GM12892 (cell line): Measurements from ENCODE around the gene SLC4A2.
A peak's percentile ranks its signal among the peaks of the same experiment; 100 is the strongest.

ENCODE experiments used
- DNase-seq: peaks from one replicate; pipeline ENCODE4 v3.0.0; 2011; ENCODE audit not compliant: insufficient read length
- FAIRE-seq: peaks from 2 replicates; lab custom pipeline; 2011; peaks lifted over from hg19 to GRCh38; lab: Jason Lieb, UNC
- POLR2A ChIP-seq: IDR thresholded peaks from 2 replicates; pipeline ENCODE4 v1.6.1; 2011; ENCODE audit warnings: low read depth, low read length, control low read depth
- POLR2AphosphoS5 ChIP-seq: IDR thresholded peaks from 2 replicates; pipeline ENCODE4 v1.6.1; 2011; ENCODE audit warnings: low read depth, low read length, control low read depth
- TAF1 ChIP-seq: IDR thresholded peaks from 2 replicates; pipeline ENCODE4 v1.6.1; 2011; ENCODE audit warnings: low read depth, mild to moderate bottlenecking, control low read depth, low read length, borderline replicate concordance

The SLC4A2 gene

GRCh38 chr7:151048911-151049463 is 10.4 kb upstream of the SLC4A2 start:
- DNase-seq, result no peak
- no peak for FAIRE-seq
- no peak for TF ChIP-seq TAF1
- no peak for TF ChIP-seq POLR2A
- no peak for TF ChIP-seq POLR2AphosphoS5

DNA sequence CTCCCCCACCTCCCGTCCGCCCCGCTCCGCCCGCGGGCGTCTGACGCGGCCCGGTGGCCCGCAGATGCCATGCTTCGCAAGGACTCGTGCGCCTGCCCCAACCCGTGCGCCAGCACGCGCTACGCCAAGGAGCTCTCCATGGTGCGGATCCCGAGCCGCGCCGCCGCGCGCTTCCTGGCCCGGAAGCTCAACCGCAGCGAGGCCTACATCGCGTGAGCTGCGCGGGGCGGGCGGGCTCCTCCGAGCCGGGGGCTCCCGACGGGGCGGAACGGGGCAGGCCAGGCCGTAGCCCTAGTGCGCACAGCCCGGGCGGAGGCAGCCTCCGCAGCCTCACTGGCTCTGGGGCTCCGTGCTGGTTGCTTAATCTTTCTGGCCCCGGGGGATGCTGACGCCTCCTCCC is 8.3 kb upstream of the SLC4A2 start:
- DNase-seq (no peak), FAIRE-seq (no peak)
- no peak for TF ChIP-seq TAF1
- TF ChIP-seq POLR2A, result no peak
- no peak for TF ChIP-seq POLR2AphosphoS5

- FAIRE-seq, result no peak
- TF ChIP-seq POLR2AphosphoS5 (no peak), POLR2A (no peak), TAF1 (no peak)
- no peak for DNase-seq
Measured at GRCh38 chr7:151053096-151053495, 6.3 kb upstream of the SLC4A2 start.

- DNase-seq (no peak), FAIRE-seq (no peak)
- TF ChIP-seq POLR2AphosphoS5, result no peak
- no peak for TF ChIP-seq TAF1
- TF ChIP-seq POLR2A, result no peak
Measured at GRCh38 chr7:151053751-151054150, 5.6 kb upstream of the SLC4A2 start.

DNA sequence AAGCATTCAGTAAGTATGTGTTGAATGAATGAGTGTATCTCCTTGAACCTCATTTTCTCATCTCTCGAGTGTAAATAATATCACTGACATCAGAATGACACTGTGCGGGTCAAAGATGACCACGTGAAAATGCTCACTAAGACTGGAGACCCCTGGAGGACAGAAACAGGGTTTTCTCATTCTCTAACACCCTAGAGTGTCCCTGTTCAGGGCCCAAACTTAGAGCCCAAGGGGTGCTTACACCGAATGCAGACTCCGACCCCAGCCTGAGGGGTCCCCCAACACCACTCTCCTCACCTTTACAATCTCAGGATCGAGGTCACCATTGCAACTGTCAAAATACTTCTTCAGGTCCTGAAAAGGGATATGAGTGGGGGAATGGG is 3.1 kb upstream of the SLC4A2 start:
- FAIRE-seq, result no peak
- no peak for DNase-seq
- TF ChIP-seq TAF1 (no peak), POLR2A (no peak)

DNA sequence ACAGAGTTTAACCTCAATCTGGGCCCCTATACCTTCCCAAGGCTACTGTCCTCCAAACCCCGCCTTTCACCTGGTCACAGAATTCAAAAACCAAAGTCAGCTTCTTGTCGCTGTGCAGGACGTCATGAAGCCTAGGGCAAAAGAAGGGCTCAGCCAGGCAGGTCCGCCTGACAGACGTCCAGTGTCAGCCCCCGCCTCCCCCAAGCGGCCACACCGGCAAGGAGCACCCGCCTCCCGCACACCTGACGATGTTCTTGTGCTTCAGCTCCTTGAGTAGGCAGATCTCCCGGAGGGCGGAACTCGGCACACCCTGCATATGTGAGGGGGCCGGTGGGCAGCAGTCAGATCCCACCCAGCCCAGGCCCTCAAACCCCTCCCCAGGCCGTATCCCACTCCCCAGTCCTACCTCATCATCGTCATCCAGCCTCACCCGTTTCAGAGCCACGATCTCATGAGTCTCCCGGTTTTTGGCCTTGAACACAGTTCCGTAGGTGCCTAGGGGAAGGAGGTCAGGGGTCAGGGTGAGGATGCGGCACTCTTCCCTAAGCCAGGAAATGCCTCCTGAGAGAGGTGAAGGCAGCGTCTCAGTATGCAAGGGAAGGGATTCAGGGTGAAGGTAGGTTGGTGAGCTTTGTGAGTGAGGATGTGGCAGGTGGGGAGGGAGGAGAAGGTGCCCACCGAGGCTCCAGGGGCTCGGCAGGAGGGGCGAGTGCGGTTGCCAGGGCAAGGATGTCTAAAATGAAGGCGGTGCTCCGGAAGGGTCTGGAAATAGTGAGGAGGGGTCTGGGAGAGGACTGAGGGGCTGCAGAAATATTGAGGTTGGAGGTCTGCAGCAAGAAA is 2.5 kb upstream of the SLC4A2 start:
- TF ChIP-seq TAF1, result no peak
- no peak for TF ChIP-seq POLR2A
- TF ChIP-seq POLR2AphosphoS5, result no peak
- FAIRE-seq (no peak), DNase-seq (no peak)

GRCh38 chr7:151057506-151057988 is 1.8 kb upstream of the SLC4A2 start, which contains the start of gene CDK5:
TSS of gene CDK5 (minus strand) at chr7:151057897. CDS start at chr7:151057848, 49 bp downstream.
- no peak for DNase-seq
- FAIRE-seq, result no peak
- TF ChIP-seq POLR2A, result no peak
- no peak for TF ChIP-seq POLR2AphosphoS5
- TF ChIP-seq TAF1, result no peak

GRCh38 chr7:151057989-151058780 is 1.2 kb upstream of the SLC4A2 start:
- DNase-seq, result peak; percentile 99
- peak; percentile 95 for FAIRE-seq
- no peak for TF ChIP-seq POLR2AphosphoS5
- TF ChIP-seq TAF1, result no peak
- peak; percentile 41; the same call in 1 of the 2 replicates for TF ChIP-seq POLR2A

GRCh38 chr7:151058781-151059366 is 515 bp upstream of the SLC4A2 start:
- FAIRE-seq, result peak; percentile 27
- no peak for DNase-seq

DNA sequence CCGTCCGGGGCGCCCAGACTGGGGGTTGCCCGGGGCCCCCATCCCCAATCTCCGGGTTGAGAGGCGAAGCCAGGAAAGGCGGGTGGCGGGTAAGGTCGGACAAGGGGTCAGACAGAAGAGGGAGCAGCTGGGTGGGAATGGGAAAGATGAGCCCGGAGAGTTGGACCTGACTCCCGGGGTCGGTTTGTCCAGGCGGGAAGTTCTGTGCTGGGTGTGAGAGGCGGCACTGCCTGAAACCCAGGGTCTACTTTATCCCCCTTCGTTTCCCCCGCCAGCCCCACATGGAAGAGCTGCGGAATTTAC is 675 bp downstream of the SLC4A2 start:
- no peak for TF ChIP-seq TAF1
- no peak for TF ChIP-seq POLR2A
- no peak for TF ChIP-seq POLR2AphosphoS5
- DNase-seq (no peak), FAIRE-seq (no peak)

More at GRCh38 chr7:151058781-151059366, 515 bp upstream of the SLC4A2 start:
- TF ChIP-seq TAF1 (no peak), POLR2A (no peak), POLR2AphosphoS5 (no peak)

DNA sequence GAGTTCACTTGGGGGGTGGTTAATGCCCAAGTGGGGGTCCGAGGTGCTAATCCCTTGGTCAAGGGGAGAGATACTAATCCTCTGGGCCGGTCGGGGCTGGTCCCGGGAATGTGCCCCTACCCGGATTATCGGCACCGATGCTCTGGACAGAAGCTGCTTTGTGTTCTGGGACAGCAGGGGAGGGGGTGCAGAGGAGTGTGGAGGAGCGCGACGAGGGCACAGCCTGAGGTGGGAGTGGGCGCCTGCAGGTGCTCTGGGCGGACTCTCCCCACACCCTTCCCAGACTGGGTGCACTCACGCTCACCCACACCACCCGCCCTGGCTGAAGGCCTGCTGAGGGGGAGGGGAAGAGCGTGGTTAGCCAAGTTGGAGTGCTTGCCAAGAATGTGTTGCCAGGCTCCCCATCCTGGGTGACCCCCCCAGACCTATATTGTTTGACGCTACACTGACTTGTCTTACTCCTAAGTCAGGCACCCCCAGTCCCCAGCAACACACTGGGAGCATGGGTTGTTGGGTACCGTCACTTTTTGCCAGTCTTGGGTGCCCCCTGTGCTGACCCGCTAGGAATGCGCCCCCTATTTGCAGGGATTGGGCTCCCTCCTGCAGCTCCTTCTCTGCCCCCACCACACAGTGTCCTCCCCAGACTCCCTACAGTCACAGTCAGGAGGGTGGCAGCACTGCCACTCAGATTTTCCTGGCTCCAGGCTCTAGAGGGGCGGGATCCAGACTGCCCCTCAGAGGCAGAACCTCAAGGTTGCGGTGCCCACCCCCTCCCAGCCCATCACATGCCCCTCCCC is 1.2 kb downstream of the SLC4A2 start:
- FAIRE-seq (no peak), DNase-seq (no peak)
- no peak for TF ChIP-seq POLR2AphosphoS5
- no peak for TF ChIP-seq POLR2A
- no peak for TF ChIP-seq TAF1
